Stimulated activated CD4-positive, alpha-beta T cell treated with anti-CD3 and anti-CD28 coated beads, Interleukin-4, amount 100 ng/mL, for 4 hours (primary cell): ENCODE measurements around the gene EYA3.

Source experiments
- DNase-seq, 2 experiments: peaks; one replicate each; pipeline ENCODE4 v3.0.0-alpha.2; 2020

EYA3 gene

DNA sequence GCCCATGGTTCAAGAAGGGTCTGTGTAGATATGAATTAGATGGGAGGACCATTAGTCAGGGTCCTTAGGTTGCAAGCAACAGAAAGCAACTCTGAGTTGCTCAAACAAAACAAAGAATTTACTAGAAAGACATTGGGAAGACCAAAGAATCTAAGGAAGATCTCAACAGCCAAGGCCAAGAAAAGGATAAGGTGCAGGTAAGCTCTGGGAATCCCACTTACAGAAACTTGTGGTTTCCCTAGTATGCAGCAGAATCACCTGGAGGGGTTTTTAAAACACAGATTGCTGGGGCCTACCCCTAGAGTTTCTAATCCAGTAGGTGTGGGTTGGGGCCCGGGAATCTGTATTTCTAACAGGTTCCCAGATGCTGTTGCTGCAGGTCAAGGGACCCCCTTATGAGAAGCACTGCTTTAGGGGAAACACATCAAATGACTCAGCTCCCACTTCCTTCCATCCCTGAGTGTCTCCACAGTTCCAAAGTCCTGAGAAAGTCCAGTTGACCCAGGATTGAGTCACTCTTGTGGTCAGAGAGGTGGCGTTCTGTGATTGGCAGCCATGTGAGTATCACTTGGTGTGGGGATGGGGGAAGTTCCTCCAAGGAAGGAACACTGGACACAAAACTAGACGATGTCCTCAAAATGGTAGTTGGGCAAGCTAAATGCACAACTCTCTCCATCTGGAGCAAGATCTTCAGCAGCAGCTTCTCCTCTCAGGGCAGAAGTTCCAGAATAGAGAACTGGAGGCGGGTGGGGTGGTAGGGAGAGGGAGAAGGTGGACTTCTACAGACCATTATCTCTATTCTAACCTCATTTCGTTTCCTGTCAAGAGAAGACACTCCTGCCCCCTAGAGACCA is 24.2 kb upstream of the EYA3 start:
- no peak for DNase-seq

DNA sequence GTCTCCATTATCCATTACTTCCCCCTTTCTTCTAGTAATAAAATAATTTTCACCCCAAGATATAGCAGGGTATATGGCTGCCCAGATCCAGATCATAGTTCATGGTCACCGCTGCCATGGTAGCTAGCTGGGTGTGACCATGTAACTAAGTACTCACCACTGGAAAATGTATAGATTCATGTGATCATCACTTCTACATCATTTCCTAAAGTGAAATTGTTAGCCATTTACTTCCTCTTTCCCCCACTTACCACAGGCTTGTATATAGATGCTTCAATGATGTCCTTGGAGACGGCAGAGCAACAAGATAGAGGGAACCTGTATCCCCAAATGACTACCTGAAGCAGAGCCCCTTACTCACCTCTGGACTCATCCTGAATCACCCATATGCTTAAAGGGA is 22.7 kb upstream of the EYA3 start:
- no peak for DNase-seq

DNA sequence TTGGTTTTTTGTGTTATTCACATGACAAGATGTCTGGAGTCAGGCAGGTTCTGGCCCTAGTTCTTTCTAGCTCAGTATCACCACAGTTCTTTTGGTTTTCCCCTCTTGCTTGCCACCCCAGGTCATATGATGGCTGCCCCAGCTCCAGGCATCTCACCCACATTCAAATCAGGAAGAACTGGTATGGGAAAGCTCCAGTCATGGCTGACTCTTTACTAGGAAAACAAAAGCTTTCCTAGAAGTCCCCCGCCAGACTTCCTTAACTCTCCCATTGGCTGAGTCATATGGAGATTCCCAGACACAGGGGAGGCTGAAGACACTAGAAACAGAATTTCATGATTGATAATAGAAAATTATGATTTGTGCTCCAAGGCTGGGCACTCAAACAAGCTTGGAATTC is 22.1 kb upstream of the EYA3 start:
- DNase-seq: no peak

DNA sequence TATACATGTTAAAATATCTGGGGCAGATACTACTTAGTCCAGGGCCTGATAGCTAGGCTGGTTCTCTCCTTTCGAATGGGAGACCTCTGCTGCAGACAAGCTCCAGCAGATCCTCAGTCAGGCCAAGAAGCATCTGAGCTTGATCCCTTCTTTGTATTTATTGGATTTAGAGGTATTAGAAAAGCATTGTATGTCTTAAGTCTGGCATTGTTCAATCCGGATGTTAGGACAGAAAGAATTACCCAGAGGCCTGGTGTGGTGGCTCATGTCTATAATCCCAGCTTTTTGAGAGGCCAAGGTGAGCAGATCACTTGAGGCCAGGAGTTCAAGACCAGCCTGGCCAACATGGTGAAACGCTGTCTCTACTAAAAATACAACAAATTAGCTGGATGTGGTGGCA is 21.2 kb upstream of the EYA3 start:
- no peak for DNase-seq

DNA sequence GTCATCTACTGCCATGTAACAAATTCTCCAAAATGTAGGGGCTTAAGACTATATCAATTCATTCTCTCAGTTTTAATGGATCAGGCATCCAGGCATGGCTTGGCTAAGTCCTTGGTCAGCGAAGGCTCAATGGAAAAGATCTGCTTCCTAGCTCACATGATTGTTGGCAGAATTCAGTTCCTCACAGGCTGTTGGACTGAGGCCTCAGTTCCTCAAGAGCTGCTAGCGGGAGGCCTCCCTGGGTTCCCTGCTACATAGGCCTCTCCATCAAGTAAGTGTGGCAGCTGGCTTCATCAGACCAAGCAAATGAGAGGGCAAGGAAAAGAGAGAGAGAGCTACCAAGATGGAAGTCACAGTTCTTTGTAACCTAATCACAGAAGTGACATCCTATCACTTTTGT is 19.6 kb upstream of the EYA3 start:
- no peak for DNase-seq

DNA sequence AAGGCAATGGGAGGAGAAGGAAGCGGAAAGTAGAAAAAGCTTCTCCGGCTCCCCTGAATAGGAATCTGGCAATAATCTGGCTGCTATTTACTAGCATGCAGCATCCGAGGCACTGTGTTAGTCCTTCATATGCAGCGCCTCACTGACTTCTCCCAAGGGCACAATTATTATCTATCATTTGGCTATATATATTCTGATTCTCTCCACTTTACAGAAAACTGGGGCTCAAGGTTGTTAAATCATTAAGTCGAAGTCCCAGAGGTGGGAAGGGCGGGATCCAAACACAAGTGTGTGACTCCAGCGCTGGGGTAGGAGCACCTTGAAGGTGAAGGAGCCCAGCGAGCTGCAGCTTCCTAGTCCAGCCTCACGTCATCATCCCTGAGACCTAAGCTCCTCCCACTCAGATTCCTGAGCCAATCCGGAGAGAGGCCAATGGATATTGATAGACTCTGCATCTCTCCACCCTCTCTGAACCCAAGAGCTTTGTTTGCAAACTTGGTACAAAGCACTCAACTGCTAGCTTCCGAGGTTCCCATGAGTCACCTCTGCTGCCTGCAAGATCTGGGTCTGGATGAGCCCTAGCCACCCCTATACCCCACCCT is 16.6 kb upstream of the EYA3 start:
- no peak for DNase-seq

DNA sequence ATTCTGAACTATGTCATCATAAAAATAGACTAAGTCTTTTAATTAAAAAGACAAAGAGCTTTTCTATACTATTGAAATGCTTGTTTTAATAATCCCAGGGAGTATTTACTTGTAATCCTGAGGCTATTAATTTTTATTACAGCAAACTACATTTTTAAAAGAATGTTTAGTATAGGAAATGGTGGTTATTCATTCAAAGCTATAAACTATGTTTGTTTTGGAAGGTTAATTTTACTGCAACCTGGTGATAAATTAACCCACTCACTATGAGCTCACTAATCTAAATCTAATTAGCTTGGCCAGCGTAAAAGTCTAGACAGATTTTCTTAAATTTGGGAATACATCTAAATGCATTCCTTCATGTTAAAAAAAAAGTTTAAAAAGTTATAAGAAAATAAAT is 13.8 kb upstream of the EYA3 start:
- DNase-seq: no peak

DNA sequence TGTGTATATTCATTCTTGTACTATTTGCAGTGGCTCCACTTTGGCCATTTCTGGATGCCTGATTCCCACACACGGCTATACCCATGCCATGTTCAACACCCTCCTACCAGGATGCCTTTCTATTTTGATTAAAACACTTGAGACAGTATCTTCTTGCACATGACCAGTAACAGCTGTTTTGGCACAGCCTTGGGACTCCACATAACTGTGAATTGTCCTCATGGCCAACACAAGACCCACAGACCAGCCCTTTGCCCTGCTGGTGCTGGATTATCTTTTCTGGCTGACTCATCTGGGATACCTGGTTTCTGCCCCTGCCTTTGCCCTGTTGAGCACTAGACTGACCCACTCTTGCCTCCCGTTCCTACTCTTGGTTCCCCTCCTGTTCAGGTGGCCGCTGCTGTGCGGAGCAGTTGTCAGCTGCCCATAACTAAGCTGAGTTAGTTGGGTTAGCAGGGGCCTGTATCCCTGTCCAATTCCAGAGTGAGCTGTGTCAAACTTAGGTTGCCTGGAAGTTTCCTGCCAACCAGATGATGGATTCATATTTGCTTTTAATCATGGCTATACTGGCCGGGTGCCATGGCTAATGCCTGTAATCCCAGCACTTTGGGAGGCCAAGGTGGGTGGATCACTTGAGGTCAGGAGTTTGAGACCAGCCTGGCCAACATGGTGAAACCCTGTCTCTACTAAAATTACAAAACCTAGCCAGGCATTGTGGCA is 10.8 kb upstream of the EYA3 start:
- DNase-seq: no peak

DNA sequence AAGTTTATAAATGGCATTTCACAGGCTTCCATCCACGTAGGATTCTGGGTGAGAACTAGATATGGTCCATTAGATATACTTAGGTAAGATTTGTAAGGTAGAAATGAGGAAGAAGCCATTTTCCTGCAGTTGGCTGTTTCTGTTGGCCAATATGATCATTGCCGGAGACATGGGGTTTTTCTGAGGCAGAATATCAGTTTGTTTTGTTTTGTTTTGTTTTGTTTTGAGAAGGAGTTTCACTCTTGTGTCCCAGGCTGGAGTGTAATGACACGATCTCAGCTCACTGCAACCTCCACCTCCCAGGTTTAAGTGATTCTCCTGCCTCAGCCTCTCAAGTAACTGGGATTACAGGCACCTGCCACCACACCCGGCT is 8.7 kb upstream of the EYA3 start:
- DNase-seq: no peak

DNA sequence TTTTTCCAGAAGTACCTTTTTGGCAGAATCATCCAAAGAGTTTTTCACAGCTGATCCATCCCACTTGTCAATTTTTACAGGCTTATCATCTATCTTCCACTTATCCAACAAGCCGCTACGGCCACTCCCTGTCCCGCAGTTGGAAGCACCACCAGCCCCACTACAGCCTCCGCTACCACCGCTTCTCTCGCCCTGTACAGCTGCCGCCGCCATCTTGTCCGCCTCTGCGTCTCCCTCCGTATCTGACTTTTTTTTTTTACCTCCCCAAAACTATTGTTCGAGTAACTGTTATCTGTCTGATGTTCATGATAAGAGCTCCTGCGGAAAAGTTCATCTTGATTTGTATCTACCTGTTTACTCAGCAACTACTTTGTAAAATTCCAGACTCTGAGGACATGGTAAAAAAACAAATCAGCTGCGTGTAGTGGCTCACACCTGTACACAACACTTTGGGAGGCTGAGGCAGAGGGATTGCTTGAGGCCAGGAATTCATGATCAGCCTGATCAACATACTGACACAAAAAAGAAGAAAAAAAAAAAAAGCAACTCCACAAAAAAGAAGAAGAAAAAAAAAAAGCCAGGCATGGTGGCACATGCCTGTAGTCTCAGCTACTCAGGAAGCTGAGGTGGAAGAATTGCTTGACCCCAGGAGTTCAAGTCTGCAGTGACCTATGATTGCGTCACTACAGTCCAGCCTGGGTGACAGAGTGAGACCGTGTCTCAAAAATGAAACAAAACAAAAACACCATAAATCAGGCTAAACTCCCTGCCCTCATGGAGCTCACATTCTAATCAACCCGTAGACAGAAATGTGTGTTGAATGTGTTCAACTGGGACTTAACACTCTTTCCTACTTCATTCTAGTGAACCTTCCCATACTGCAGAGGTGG is 8.0 kb upstream of the EYA3 start:
- DNase-seq: no peak

DNA sequence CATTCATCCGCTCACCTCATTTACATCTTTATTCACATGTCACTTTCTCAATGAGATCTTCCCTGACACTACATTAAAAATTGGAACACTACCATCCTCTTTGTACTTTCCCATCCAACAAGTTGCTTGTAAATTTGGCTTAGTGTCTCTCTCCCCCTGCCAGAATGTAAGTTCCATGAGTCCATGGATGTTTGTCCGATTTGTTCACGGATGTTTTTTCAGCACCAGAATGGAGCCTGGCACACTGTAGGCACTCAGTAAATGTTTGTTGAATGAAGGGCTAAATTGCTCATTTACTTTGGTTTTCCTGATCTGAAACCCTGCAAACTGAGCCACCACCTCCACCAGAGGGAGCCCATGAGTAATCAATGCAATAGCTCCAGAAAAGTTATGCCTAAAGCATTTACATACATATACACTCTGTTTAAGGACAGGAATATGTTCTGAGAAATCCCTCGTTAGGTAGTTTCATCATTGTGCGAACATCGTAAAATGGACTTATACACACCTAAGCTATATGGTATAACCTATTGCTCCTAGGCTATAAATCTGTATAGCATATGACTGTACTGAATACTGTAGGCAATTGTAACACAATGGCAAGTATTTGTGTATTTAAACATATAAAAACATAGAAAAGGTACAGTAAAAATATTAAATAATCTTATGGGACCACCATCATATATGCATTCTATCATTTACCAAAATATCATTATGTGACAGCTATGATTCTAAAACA is 2.8 kb upstream of the EYA3 start:
- peak; percentile 68 to 72 for DNase-seq

DNA sequence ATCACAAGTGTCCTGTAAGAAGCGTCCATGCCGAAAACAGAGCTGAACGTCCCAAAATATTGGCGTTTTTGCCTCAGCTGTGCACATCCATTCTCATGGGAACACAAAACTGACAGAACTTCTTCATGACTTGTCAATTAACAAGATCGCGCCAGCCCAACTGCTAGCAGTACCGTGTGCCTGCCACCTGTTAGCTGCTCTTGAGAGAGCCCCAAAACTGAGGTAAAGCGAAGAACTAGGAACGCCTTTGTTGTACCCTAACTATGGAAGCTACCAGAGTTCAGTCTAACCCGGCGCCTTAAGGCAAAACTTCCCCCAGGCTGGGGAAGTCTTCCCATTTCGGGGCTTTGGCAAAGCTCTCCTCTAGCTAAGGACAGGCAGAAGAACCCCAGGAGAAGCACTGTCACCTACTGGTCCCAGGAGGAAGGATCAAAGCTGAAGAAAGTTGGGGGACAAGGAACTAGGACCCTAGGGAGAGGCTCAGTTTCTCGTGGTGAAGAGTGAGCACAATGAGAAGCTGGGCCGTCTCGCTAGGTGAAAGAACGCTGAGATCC is 719 bp downstream of the EYA3 start:
- DNase-seq: no peak

DNA sequence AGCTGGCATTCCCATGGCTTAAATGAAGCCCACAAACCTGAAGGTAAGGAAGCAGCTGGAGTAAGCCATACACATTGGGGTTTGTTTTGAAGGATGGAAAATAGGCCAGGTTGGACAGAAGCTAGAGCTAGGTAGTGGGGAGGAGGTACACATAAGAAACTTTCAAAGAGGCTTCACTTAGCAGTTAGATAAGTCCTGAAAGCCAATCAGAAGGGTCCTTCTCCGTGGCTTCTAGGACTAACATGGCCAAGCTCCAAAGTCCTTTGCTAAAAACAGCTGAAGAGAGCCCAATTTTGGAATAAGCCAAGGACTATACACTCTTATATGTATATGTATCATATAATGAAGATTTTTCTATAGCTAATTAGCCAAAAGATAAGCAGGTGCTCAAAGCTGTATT is 1.8 kb downstream of the EYA3 start:
- DNase-seq: no peak

DNA sequence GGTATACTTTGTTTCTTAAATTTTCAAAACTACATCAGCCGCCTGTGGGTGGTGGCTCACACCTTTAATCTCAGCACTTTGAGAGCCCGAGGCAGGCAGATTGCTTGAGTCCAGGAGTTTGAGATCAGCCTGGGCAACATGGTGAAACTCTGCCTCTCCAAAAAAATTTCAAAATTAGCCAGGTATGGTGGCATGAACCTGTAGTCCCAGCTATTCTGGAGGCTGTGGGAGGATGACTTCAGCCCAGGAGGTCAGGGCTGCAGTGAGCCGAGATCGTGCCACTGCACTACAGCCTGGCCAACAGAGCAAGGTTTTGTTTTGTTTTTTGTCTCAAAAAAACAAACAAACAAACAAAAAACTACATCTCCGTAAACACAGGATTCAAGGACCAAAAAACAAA is 3.3 kb downstream of the EYA3 start:
- no peak for DNase-seq

DNA sequence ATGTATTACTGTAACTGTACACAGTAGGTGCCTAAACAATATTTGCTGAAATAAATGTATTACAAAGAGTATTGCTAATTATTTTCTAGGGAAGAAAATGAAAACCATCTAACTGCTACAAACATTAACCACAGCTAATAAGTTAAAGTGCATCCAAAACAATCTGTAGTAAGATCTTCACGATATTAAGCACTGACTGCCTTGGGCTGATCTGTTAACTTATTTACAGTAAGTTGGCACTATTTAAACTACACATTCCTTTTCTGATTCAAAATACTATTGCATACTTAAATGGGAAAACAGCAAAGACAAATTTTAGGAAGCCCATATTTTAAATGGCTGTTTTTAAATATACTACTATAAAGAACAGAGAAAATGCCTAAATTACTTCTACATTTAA is 4.5 kb downstream of the EYA3 start:
- DNase-seq: no peak

DNA sequence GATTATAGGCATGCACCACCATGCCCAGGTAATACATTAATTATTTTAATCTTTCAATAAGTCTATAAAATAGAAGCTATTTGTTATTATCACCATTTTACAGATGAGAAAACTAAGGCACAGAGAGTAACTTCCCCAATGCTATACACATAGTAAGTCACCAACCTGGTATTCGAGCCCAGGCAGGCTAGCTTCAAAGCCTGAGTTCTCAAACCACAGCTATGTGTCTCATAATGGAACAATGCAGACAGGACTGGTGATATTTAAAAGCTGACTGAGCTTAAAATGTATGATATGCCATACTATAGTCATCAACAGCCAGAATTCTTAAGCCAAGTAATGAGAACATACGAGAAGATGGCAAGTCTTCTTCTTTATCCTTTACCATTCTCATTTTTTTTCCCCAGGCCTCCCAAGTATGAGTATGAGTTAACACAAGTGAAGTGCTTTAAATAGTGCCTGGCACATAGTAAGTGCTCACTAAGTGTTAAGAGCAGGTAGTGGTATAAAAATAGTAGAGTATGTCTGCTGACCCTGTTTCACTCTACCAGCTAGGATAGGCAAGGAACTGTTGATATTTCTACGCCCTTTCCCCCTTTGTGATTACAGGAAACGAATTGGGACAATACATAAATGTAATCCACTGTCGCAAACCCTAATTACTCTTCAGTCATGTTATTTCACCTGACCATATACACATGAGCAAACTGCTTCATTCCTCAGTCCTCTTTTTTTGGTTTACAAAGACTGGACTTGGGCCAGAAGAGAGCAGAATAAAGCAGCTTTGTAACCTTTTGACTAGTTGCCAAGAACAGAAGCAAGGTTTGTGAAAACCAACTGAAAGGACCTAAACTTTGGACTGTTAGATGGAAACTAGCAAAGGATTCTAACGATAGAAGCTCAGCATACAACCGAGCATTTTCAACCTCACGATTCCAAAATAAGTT is 9.5 kb downstream of the EYA3 start:
- no peak for DNase-seq

DNA sequence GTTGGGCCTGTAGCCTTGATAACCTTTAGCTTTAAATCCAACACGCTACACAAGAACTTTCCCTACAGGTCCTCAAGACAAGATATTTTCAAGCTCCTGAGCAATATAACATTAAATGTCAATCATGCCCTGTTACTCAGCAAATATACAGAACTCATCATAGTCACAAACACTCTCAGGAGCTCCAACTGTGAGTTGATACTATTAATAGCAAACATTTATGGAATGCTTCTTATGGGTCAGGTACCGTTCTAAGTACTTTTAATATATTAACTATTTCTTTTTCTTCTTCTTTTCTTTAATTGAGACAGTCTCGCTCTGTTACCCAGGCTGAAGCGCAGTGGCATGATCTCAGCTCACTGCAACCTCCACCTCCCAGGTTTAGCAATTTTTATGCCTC is 10.1 kb downstream of the EYA3 start:
- DNase-seq: no peak

DNA sequence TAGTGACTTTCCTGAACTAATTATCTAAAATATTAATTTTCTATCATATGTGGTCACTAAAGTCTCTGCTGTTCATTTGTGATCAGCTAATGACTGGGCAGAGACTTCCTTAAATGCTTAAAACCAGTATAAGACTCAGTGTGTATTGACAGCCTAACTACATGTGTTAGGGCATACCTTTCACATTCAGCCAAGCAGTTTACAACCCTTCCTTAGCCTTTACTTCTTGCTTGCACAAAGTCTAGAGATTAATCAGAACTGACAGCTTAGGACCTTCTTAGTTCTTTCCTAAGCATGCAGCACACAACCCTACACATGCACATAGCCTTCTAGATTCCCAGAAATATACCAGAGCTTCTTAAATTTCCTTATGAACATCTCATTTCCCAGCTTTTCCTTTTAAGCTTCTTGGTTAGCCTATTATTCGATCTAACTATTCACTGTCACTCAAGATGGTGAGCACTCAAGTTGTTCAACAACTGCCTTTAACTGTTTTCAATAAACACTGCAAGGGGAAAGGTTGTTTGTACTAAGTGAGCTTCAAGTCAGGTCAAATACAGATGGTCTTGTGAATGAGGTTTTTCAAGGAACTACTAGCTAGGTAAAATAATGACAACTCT is 13.4 kb downstream of the EYA3 start:
- DNase-seq: no peak

DNA sequence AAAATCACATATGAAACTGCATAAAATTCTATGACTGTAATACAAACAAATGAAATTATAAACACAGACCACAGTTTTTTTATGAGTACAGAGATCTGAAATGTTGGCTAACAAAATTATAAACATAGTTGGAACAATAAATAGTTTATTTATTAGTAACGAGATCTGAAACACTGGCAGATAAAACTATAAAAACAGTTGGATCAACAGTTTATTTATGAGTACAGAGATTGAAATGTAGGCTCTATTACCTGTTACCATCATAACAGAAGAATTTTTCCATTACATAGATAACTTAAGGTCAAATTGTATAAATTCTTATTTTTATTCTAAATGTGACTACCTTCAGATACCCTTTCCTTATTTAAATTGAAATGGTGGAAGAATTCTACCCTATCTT is 14.5 kb downstream of the EYA3 start:
- DNase-seq: no peak

DNA sequence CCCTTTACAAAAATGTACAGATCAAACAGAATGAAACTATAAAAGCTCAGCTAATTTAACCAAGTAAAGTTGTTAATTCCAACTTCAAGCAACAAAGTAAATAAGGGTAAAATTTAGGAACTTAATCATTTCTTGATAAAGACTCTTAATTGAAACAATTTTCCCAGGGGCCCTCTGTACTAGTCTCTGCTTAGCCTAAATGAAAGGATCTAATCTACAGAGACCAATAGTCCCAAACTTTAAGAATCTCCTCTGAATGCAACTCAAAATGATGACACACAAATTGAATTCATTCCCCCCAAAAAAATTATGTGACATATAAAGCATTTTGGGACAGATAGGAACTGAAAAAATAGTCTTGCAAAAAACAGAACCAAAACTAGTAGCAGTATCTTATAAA is 16.6 kb downstream of the EYA3 start:
- no peak for DNase-seq
